CD4-positive, alpha-beta T cell treated with Interleukin-1 beta for 1 hour (primary cell): ENCODE results near the gene GDF15.
A peak's percentile ranks its signal among the peaks of the same experiment; 100 is the strongest.

ENCODE experiments used
- DNase-seq, 2 donors: peaks; one replicate each; pipeline ENCODE4 v3.0.0-alpha.2; 2020 to 2022

The GDF15 gene

DNA sequence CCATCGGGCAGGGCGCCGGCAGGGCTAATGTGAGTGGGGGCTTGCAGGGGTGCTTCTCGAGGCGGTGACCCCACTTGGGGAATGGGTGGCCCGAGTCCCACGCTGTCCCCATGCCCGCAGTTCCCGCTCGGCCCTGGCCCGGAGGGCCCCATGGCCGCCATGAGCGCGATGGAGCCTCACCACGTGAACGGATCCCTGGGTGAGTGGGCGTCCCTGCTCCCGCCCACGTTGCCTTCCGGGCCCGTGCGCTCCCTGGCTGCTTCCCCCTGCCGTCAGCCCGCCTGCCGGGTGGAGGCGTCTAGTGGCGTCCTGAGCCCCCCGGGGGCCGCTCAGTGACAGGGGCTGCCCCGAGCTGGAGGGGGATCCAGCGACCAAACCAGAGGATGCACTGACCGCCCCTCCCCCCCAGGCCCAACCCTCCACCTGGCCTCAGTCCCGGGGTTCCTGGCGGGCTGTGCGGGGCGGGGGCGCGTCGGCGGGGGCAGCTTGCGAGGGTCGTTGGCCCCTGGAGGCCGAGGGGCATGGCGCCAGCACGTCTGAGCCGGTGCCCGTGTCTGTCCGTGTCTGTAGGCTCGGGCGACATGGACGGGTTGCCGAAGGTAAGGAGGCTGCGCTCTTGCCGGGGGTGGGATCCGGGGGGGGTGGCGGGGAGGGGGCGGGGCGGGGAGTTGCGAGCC is 47.2 kb downstream of the GDF15 start:
- DNase-seq, result peak in 1 of 2 donors; percentile 70

DNA sequence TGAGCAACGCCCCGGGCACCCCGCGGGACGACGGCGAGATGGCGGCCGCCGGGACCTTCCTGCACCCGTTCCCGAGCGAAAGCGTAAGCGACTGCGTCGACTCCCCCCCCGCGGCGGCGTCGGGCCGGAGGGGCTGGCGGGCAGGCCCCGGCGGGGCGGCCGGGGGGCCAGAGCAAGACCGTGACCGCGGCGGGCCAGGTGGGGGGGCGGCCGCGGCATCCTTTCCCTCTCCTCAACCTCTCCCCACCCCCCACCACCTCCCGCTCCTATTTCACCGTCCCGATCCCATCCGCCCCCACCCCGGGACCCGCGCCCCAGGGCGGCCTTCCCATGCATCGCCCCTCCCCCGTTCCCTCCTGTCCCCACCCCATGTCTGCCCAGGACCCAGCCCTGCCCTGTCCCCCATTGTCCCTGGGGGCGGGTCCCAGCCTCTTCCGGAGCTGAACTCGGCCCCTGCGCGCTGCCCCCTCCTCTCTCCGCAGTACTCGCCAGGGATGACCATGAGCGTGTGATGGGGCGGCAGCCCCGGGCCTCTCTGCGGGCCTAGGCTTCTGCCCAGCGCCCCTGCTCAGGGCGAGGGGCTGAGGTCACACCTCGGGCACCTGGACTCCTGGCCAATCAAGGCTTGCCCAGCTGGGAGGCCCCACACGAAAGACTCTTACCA is 47.9 kb downstream of the GDF15 start:
- DNase-seq, result no peak

DNA sequence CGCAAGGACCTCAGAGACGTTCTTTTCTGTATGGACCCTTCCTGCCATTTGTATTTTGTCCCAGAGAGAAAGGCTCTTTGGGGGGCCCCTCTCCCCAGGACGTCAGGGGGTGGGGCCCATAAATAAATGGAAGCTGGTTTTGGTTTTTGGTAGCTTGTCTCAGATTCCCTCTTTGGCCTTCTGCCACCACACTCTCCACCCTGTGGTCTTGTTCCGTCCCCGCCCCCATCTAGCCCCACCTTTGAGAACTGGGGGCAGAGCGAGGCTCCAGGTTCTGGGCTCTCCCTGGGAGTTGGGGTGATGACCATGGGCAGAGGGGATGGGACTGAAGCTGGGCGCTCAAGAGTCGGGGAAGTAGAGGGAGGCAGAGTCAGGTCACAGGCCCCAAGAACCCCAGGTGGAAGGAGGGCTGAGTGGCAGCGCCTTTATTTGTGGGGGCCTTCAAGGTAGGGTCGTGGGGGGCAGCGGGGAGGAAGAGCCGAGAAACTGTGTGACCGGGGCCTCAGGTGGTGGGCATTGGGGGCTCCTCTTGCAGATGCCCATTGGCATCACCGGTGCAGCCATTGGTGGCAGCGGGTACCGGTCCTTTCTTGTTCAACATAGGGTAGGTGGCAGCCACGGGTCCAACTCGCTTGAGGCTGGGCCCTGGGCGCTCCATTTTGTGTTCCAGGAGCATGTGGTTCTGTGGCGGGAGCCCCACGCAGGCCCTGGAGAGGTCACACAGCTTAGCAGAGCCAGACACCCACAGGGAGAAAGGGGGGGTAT is 48.6 kb downstream of the GDF15 start:
- DNase-seq, result no peak

- DNase-seq, result no peak
These were observed 49.4 kb downstream of the GDF15 start for GRCh38 chr19:18435178-18435841.

DNA sequence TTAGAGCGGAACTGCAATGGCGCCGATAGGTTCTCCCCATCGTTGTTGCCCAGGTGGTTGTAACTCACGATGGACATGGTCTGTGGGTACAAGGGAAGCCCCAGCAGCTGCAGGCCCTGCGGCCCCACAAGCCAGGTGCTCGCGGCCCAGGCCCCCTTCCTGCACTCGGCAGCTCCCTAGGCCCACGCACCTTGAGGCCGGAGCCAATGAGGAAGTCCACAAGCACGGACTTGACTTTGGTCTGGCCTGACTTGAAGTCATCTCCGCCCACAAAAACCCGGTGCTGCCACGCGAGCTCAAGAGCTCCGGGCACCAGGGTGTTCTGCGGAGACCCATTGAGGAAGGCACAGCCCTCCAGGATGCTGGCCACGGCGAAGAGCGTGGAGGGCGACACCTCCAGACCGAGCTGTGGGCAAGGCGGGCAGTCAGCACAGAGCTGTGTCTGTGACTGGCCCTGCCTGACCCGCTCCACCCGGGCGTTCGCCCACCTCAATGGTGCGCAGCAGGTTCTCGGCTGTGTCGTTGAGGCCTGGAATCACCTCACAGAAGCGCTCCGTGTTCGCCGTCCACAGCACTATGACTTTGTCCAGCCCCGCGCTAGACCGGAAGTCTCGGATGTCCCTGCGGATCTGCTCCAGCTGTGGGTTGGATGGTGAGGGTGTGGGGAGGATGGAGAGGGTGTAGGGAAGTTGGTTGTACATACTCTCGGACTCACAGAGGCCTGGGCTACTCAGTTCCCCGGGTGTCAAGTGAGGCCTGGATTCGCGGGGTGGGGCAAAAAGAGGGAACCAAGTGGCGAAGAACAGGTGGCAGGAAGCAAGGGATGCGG is 50.1 kb downstream of the GDF15 start:
- DNase-seq, result no peak

DNA sequence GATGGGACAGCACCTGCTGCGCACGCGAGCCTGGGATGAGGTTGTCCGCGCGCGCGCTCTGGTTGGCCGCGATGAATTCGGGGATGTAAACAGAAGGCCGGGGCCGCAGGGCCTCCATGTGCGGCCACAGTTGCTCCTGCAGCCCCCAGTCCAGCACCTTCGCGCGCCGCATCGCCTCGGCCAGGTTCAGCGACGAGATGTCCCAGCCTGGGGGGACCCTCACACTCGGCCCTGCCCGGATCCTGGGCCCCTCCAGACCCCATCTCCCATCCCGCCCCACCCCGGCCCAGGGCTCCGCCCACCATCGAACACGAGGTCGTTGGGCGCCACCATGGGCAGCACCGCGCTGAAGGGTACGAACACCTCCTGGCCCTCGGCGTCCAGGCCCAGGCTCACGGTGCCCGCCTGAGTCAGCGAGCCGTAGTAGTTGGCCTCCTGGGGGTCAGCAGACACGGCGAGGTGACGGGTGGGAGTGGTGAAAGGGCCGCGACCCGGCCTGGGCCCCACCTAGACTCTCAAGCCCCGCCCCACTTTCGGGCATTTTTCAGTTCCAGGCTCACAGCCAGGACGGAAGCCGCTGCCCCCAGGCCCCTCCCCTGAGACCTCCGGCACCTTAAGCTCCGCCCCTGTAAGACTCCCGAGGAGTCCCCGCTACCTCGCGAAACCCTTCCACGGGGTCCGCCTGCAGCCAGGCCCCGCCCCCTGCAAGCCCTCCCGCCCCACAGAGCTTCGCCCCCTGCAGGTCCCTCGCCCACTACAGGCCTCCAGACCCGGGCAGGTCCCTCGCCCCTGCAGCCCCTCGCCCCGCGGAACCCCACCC is 50.9 kb downstream of the GDF15 start:
- peak; percentile 87 to 88 for DNase-seq

DNA sequence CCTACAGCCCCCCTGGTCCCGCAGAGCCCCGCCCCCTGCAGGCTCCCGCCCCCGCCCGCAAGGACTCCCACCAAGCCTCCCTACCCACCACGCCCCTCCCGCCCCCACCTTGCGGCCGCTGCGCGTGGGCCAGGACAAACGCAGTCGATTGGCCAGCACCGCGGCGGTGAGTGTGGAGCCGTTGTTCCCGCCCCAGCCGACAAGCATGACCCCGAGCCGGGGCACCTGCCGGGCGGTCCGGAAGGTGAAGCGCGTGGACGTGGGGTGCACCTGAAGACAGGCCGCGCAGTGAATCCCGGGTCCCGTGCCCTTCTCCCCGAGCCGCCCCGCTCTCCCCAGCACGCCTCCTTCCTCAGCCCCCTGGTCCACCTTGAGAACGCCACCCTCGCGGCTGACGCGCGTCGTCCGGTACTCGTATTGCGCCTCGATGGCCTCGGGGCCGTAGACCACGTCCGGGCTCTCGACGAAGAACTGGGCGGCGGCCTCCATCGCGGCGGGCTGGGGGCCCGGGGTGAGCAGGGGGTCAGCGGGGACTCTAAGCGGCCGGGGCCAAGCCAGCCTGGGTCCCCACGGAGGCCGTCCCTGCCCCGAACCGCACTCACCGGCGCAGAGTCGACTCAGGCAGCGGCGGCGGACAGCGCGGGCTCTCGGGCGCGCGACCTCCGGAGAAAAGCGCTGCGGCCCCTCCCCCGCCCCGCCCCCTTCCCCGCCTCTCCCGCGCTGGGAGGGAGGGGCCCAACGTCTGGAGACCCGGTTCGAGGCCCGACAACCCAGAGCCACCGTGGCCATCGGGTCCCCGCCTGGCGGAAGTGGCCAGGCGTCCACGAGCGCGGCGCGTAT is 51.8 kb downstream of the GDF15 start, which contains the start of gene ISYNA1:
Gene ISYNA1, minus strand, starts transcription at position 643 of the 840 bp plus-strand sequence. Its CDS starts 154 bp downstream, at position 489.
- DNase-seq, result peak; percentile 54 to 66

DNA sequence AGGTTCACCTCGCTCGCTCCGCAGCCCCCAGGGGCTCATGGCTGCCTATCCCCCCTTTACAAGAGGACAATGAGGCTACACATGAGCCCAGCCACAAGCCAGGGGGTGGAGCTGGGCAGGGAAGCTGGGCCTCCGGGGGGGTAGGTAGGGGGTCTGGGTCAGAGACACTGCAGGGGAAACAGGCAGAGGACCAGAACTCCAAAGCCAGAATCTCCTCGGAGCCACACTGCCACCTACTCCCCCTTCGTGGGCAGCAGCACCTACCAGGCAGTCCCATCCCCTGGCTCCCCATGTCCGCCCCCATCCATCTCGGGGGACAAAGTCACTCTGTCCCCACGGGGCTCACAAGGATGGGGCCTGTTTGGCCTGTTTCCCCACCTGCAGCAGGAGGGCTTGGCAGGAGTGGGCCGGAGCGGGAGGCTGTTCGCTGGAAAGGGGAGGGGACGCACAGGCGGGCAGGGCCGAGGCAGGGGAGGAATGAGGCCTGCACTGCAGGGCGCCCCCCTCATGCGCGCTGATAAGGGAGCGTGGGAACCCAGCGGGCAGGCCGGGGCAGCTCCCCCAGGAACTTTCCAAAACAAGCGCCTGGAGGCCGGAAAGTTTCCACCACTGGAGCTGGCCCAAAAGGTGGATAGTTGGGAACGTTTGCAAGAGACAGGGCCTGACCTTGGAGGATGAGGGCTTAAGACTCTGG is 52.5 kb downstream of the GDF15 start:
- DNase-seq, result no peak
